ENCODE results near the gene EDEM3.
"Not testable (repeated sequence)": the region's sequence is repeated elsewhere in the genome, so short reads cannot be mapped to it uniquely, and the experiment has no call there.

The EDEM3 gene, protein sequence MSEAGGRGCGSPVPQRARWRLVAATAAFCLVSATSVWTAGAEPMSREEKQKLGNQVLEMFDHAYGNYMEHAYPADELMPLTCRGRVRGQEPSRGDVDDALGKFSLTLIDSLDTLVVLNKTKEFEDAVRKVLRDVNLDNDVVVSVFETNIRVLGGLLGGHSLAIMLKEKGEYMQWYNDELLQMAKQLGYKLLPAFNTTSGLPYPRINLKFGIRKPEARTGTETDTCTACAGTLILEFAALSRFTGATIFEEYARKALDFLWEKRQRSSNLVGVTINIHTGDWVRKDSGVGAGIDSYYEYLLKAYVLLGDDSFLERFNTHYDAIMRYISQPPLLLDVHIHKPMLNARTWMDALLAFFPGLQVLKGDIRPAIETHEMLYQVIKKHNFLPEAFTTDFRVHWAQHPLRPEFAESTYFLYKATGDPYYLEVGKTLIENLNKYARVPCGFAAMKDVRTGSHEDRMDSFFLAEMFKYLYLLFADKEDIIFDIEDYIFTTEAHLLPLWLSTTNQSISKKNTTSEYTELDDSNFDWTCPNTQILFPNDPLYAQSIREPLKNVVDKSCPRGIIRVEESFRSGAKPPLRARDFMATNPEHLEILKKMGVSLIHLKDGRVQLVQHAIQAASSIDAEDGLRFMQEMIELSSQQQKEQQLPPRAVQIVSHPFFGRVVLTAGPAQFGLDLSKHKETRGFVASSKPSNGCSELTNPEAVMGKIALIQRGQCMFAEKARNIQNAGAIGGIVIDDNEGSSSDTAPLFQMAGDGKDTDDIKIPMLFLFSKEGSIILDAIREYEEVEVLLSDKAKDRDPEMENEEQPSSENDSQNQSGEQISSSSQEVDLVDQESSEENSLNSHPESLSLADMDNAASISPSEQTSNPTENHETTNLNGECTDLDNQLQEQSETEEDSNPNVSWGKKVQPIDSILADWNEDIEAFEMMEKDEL

DNA sequence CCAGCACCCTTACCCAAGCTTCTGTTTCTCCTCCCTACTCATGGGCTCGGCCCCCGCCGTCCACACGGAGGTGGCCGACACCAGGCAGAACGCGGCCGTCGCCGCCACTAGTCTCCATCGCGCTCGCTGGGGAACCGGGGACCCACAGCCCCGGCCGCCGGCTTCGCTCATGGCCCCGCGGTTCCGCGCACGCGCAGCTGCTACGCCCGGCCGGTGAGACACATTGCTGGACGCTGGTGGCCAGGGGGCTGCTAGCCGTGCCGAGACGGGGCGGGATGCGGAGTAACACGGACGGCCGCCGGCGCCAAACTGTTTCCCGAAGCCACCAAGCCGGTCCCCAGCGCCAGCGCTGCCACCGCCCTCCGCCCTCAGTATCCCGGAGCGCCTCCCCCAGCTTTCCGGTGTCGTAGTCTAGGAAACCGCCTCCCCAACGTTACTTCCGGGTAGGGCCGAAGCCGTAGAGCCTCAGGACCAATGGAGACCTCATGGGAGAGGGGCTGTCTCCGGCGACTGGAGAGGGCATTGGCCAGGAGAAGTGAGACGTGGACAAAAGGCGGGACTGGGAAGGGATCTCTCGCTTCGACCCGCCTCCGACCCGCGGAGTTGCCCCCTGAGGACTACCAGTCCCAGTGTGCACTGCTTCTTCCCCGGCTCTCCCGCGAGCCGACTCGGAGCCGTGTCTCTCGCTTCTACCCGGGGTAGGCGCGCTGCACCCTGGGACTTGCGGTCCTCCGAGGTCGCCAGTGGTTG is at the start of gene EDEM3:
Gene EDEM3, minus strand, starts transcription at position 383 of the 750 bp plus-strand sequence. Its CDS starts 212 bp downstream, at position 171.
- peak; percentile 98 for DNase-seq

DNA sequence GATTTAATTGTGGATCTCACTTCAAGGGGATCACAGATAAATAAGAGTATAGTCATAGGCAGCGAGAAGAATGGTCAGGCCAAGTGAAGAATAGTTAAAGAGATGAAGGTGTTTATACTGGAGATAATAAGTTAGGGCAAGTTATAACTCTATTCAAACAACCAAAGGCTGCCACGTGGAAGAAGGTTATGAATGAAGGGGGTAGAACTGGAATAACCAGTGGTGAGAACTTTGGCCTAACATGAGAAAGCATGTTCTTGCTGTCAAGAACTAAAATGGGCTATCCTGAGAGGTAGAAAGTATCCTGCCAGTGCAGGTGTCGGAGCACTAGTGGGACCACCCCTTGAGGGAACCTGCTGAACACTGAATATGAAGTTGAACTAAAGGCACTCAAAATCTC is 49.6 kb upstream of the EDEM3 start:
- no peak for DNase-seq

DNA sequence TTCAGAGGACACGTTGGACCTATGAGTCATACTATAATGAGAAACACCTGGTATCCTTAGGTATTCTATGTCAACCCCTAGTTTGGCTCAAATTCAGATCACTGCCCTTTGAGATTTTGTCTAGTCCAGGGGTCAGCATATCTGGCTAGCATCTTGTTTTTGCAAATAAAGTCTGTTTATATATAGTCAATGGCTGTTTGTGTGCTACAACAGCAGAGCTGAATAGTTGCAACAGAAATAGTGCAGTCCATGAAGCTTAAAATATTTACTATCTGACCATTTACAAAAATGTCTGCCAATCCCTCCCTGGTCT is 48.5 kb upstream of the EDEM3 start:
- no peak for DNase-seq

DNA sequence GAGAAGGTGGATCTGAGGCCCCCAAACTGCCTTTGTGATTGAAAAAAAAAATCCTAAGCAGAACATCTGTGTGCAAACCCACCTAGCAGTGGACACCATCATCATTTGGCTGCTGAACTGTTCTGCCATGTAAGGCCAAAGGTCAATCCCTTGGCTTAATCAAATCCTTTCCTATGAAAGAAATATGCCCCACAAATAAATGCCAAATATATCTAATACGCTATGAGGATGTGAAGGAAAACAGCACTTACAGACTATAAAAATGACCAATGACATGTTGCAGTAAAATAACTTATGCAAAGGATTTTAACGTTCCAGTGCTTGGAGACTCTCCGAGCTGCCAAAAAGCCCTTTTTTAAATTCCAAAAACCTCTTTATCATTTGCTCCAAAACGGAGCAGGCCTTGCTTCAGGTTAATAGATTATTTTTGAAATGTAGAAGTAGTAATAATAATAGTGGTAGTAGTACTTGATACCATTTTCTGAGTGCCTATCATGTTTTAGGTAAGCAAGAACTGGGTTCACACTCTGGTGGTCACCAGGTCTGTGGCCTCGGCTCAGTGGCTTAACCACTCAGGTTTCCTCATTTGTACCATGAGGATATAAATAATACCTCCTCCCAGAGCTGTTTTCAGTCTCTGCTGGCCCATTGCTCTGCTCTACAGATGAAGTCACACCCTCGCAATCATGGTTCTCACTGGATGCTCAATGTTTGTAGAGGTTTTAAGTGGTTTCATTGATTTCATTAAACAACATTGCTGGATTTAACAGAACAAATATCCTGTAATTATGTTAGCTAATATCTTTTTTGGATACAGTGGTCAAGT is 47.9 kb upstream of the EDEM3 start:
- no peak for DNase-seq

DNA sequence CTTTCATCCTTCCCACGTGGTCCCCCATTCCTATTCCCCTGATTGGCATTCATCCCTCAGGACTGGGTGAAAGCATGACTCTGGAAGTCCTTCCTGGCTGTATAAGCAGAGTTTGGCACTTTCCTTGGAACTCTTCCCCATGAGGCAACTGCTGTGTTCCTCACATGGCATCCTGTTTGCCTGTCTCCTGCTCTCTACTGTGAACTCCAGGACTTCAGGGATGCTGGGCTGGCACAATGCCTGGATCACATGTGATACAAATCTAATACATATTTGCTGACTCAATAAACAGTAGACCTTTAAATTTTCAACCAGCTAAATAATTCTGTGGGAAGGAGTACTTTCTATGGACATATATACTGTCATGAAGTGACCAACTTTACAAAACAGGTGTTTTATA is 46.8 kb upstream of the EDEM3 start:
- no peak for DNase-seq

DNA sequence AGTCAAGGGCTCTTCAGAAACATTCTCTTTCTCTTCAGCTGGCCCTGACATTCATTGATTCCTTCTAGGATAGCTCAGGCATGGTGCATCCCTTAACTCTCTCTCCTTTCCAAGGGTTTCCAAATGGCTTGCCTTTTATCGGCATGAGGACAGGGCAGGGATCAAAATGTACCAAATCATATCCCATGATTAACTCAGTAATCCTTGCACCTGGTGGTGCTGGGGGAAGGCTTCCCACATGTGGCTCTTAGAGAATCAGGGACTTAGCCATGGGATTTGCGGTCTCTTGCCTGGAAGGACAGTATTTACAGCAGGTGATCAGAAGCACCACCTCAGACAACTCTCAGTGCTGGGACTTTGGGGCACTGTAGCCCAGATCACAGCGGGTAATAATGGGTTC is 46.2 kb upstream of the EDEM3 start:
- DNase-seq = no peak

DNA sequence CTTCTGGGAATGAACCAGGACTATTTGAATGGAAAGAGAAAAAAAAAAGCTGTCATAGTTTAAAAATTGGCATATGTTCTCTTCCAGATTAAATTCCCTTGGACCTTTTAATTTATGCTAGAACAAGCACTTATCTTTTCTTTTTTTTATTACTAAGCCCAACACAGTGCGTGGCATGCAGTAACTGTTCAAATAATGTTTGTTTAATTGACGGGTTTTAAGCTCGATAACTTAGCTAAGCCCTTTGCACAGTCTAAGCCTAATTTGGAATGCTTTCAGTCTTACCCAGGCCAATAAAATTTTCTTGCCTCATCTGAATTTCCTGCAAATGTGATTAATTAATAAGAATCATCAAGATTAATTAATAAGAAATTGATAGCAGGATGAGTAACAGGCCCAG is 39.3 kb upstream of the EDEM3 start:
- DNase-seq = no peak

DNA sequence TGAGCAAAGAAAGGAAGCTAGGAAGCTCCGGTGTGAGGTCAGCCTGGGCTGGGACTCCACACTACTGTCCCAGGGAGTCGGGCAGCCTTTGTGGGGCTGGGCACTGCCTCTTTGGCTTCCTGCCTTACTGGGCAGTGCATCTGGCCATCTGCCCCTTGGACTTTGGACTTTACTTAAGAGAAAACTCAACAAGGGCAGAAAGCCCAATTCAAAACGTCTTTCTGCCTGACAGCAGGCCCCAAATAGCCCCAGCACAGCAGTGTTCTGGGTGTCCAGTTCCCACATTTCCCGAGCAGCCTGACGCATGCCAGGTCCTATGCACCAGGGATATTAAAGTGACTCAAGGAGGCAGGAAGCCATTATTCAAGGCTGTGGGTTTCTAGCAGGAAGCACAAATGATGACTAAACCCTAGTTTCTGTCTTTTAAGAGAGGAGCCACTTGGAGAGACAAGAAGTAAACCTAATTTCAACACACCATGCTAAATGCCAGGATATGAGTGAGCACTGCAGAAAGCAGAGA is 37.9 kb upstream of the EDEM3 start:
- peak; percentile 17 for DNase-seq

DNA sequence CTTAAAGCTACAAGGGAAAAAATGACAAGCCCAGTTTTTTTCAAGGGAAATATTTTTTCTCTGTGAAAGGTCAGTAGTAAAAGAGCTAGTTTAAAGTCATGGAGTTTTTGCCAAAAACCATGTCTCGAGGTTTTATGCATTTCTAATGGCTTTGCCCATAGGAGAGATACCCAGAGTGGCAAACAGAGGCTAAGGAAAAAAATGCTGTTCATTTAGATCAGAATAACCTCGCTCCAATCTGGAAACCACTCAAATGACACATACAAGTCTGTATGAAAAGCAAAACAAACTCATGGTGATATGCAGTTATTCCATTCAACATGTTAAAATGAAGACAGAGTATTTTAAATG is 36.9 kb upstream of the EDEM3 start:
- DNase-seq = no peak

DNA sequence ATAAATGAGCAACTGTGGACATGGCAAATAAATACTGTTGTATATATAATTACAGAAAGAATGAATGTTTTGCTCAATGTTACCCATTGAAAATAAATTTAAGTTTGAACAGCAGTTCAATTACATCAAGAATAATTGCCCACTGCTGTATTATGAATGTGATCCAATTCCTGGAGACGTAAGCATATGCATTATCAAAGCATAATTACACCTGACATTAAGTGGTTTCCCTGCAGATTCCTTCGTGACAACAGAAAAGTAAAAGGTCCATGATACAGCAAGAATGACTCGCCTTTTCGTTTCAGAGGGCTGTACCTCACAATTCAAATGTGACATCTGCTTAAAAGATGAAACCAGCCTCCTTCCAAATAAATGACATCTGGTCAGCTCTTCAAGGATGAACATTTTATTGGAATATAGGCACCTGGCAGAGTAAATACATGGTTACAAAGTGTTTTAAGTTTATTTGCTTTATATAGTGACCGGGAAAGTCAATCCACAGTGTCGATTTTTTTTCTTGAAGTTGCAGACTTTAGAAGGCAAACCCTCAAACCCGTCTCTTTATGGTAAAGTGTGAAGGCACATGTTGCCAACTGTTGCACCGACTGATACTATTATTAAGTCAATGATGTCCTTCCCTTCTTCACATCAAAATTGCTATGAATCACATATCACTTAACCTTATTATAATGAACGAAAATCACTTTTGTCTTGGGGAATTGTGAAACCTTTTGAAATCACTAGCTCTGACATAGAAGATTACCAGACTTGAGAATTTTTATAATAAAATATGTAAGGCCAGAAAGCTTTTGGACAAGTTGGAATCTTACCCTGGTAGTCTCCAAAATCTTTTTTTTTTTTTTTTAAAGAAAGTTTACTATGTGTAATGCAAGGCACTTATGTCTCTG is 36.2 kb upstream of the EDEM3 start:
- no peak for DNase-seq

DNA sequence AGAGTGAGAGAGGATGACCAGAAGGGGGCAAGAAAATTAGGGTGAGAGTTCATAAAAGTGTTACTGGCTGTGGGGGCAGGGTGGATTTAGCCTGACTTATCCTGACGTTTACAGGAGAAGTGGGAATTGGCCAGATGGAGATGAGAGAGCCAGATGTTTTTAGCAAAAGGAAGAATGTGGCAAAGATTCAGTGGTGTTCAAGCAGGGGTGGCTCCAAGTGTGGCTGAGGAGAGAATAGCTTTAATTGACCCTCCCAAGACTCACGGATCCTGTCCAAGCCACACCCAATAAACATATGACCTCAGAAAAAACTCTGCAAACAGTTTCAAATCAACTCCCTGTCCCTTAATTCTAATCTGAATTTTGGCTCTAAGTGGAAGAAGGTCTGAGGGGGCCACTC is 35.2 kb upstream of the EDEM3 start:
- no peak for DNase-seq

DNA sequence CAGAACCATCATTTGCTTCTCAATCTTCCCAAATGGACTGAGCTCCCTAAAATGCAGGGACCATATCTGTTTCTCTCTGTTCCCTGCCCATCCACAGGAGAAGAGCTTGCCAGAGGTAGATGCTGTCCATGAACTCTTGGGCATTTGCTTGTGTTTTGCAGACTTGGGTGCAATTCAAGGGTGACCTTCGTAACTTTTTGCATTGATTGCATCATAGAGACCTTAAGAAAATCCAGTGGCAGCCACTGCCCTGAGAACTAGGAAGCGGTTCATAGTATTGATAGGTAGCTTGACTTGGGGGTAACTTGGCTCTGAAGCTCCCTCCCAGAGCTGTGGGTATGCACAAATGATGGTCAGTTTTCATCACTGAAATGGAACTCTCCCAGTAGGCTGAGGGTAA is 34.3 kb upstream of the EDEM3 start:
- no peak for DNase-seq

DNA sequence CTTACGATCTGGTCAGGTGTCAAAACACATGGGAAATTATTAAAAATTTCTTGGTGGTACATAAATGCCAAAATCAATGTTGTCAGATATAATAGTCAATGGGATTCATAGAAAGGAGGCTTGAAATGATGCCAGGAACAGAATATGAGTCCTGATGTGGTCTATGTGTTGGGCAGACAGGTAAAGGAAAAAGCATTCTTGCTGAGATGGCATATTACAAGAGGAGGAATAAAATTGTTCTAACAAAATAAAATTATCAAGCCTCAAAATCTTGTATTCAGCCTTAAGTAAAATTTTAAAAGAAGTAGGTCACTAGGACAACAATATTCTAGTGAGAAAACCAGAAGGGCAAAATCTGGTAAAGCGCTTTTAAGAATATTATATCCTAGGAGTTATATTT is 30.9 kb upstream of the EDEM3 start:
- no peak for DNase-seq

DNA sequence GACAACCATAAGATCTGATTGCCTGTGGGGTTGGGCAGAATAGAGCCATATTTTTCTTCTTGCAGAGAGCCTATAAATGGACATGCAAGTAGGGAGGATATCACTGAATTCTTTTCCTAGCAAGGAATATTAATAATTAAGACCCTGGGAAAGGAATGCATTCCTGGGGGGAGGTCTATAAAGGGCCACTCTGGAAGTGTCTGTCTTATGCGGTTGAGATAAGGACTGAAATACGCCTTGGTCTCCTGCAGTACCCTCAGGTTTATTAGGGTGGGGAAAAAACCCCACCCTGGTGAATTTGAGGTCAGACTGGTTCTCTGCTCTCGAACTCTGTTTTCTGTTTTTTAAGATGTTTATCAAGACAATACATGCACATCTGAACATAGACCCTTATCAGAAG is 29.1 kb upstream of the EDEM3 start:
- DNase-seq = not testable (repeated sequence)

DNA sequence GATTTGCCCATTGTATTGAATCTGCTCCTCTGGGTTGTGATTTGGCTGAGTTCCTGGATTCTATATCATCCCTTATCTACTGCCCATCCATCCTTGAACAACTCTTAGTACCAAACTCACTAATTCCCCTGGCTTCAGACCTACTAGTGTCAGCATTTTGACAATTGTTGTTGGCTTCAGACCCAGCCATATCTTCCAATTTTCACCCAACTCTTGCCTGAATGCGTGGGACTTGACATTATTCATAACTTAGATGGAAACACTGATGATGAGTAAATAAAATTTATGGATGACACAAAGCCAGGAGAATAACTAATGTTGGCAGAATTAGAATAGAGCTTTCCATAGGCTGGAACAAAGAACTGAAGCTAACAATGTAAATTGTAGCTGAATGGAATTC is 27.3 kb upstream of the EDEM3 start:
- DNase-seq = no peak

DNA sequence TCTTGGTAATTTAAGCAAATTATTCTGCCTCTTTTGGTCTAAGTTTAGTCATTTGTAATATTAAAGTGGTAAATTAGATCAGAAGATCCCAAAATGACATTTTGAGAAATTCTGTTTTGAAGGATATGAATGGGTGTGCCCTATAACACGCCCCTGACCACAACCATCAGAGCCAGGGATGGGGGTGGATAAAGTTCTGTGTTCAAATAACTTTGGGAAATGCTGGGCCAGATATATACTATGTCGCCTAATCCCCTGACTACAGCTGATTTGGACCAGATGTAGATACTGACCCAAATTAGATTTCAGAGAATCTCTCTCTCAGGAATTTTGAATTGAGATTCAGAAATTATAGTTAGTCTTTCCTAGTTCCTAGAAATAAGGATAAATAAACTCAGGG is 21.2 kb upstream of the EDEM3 start:
- DNase-seq = no peak

DNA sequence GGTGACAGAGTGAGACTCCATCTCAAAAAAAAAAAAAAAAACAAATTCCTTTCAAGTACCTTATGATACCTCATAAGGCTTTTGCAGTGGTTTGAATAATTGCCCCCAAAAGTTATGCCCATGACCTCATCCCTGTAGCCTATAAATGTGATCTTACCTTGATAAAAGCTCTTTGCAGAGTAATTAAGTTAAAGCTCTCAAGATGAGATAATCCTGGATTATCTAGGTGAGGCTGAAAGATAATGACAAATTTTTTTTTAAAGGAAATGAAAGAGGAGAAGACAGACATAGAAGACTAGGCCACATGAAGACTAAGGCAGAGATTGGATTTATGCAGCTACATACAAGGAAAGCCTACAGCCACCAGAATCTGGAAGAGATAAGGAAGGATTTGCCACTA is 20.7 kb upstream of the EDEM3 start:
- DNase-seq = no peak

DNA sequence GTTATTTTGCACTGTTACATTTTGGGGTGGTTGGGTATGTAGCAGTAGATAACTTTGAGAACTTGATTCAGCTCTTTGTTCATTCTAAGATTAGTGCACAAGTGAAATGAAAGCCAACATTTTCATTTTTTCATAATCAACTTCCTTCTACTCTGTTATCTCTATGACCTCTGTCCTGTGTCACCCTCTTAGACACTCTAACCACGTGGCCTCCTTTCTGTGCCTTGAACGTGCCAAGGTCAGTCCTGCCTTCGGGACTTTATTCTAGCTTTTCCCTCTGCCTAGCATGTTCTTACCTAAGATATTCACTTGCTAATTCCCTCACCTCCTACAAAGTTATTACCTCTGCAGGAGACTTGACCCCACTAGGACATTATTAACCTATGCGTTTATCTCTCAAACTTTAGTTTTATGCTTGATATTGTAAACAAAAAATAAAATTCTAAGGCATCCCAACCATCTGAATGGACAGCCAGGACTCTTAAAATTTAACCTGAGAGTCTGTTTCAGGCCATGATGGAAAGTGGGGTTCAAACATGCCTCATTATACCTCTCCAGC is 19.2 kb upstream of the EDEM3 start:
- DNase-seq = no peak

DNA sequence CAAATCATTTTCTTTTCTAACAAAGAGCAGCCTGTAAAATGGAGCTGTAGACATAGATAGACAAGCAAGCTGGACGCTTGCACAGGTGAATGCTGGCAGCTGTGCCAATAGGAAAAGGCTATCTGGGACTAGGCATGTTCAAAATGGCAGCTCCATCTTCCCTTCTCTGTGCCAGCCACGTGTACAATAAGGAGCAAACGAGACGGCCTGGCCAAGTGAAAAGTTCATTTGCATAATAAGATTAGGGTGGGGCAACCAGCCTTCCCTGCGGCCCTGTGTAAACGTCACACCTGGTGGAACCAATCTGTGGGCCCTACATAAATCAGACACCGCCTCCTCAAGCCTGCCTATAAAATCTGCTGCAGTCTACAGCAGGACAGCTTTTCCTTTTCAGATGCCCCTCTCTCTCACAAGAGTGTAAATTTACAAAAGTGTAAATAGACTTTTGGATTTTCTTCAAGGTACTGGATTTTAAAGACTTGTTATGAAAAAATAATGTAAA is 16.6 kb upstream of the EDEM3 start:
- no peak for DNase-seq

DNA sequence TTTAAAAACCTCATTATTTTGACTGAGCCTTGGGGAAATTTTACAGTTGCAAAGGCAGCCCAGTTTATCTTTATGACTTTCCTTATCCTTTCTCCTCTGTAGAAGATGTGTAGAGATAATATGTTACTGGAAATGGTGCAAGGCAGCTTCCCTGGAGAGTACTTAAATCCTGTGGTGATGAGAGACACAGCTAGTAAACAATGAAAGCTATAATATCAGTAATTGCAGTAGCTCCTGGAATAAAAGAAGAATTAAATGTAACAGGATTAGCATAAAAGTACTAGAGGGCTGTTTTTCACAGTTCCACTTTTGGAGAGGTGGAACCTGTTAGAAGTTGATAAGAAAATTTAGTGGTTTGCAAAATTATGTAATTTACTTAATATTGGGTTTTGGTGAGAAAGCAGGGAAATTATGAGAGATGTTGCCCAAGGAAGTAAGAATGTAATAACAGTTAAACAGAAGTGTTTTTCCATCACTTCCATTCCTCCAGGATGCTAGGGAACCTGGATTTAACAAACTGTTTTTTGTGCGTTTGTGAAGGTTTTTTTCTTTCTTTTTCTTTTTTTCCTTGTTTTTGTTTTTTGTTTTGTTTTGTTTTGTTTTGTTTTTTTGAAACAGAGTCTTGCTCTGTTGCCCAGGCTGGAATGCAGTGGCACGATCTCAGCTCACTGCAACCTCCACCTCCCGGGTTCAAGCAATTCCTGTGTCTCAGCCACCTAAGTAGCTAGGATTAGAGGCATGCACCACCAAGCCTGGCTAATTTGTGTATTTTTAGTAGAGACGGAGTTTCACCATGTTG is 15.7 kb upstream of the EDEM3 start:
- no peak for DNase-seq

All from activated CD4-positive, alpha-beta T cell treated with anti-CD3 and anti-CD28 coated beads for 48 hours (primary cell).